ENCODE data around the gene TMPRSS11A. TPM values are rescaled to one million over a fixed set of nuclear protein-coding genes. Genes with fewer than 3 reads are reported as not detected.

The TMPRSS11A gene, protein sequence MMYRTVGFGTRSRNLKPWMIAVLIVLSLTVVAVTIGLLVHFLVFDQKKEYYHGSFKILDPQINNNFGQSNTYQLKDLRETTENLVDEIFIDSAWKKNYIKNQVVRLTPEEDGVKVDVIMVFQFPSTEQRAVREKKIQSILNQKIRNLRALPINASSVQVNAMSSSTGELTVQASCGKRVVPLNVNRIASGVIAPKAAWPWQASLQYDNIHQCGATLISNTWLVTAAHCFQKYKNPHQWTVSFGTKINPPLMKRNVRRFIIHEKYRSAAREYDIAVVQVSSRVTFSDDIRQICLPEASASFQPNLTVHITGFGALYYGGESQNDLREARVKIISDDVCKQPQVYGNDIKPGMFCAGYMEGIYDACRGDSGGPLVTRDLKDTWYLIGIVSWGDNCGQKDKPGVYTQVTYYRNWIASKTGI
- total RNA-seq = not detected

DNA sequence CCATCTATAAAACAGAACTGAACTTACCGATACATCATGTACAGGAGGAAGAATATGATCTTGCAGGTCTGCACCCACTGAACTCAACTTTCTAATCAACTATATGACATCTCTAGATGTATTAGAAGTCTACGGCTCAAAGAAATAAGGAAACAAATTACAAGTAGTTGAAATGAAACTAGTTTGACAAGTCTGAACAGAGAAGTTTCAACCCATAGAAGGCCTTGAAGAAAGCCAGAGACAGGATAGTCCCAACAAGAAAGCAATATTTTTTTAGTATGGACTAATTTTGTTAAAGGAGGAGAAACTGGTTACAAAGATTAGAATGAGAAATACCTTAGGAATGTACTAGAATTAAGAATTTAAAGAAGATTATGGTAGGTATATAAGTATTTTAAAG lies at the start of gene TMPRSS11A:
Gene TMPRSS11A (minus strand): TSS at position 138 of the 400 bp plus-strand sequence. CDS start 100 bp downstream, at position 38.
- no peak for DNase-seq (ENCODE audit: low spot score)

DNA sequence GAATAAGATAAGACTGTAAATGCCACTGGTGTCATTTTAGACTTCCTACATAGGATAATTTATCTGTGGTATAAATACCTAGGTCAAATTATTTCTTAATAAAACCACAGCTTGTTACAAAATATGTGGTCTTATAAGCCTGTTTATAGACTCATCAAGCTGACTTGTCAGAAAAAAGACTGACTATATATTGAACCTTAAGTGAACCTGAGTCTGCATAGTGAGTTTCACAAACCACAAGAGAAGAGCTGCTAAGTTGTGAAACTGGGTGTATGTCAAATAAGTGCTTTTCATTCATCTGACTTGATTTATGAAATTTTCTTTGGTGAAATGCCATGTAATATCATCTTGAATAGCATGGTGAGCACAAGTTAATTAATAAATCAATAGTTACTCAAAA lies 48.4 kb upstream of the TMPRSS11A start:
- DNase-seq (ENCODE audit: low spot score) = no peak

DNA sequence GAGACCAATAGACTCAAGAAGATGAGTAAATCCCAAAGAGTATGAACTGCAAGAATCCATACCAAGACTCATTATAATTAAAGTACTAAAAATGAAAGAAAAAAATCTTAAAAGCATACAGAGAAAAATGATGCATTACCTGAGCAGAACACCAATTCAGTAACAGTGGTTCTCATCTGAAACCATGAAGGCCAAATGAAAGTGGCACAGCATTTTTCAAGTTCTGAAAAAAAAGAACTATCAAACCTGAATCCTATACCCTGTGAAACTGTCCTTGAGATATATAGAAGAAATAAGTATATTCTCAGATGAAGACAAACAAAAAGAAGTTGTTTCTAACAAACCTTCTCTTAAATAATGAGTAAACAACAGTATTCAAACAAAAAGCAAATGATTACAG lies 39.6 kb upstream of the TMPRSS11A start:
- no peak for DNase-seq (ENCODE audit: low spot score)

DNA sequence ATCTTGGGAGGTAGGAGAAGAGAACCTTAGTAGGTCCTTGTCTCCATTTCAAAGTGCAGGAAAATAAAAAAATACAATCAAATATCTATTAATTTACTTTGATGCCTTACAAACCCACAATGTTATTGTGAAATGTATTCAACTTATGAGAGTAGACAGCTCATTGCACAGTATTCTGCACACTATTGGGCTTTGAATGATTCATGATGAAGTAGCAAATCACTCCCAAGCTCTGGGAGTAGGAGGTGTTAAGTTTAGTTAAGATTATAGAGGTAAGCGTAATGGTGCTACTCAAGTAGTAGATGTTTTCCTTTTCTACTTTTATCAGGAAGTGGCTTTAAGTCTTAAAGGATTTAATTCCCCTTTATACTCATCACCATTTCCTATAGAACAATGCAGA lies 32.8 kb upstream of the TMPRSS11A start:
- no peak for DNase-seq (ENCODE audit: low spot score)

DNA sequence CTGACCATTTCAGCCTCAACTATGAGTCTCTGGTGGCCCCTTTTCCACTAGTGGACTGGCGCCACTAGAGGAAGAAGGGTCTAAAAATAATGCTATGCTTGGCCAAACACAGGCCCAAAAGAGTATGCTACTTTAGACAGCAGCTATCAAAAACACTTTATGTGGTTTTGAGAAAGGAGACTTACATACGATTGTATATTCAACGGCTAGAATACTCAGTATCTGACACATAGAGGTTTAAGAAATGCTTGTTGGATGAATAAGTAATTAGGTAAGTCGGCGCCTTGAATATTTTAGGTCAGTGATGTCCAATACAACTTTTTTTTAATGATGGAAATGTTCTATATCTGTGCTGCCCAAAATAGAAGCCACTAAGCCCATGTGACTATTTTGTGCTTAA lies 25.7 kb upstream of the TMPRSS11A start:
- DNase-seq (ENCODE audit: low spot score) = no peak

DNA sequence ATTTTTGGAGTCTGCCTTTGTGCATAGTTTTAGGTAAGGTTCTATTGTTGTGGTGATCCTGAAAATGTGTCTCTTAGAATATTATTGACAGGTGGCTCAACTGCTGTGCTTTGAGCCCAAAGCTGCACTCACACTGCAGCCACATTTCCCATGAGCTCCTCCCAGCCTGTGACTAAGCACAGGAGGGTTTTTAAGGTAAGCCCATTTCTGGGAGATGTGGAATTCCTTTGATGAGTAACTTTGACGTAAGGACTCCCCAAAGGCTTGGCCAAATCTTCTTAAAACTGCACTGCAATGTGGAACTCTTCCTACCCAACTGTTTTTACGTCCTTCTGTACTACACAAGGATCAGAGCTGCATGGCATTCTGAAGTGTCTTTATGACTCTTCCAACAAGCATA lies 20.0 kb upstream of the TMPRSS11A start:
- DNase-seq (ENCODE audit: low spot score) = no peak

DNA sequence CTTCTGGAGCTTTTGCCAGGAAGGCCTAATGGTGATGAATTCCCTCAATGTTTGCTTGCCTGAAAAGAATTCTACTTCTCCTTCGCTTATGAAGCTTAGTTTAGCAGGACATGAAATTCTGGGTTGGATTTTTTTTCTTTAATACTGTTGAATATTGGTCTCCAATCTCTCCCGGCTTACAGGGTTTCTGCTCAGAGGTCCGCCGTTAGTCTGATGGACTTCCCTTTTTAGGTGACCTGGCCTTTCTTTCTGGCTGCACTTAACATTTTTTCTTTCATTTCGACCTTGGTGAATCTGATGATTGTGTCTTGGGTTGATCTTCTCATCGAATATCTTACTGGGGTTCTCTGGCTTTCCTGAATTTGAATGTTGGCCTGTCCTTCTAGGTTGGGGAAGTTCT lies 17.2 kb upstream of the TMPRSS11A start:
- DNase-seq (ENCODE audit: low spot score) = no peak

DNA sequence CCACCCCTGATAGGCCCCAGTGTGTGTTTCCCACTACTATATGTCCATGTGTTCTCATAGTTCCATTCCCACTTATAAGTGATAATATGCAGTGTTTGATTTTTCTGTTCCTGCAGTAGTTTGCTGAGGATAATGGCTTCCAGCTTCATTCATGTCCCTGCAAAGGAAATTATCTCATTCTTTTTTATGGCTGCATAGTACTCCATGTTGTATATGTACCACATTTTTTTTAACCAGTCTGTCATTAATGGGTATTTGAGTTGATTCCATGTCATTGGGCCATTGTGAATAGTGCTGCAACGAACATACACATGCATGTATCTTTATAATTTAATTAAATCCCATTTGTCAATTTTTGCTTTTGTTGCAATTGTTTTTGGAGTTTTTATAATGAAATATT lies 10.3 kb upstream of the TMPRSS11A start:
- no peak for DNase-seq (ENCODE audit: low spot score)

DNA sequence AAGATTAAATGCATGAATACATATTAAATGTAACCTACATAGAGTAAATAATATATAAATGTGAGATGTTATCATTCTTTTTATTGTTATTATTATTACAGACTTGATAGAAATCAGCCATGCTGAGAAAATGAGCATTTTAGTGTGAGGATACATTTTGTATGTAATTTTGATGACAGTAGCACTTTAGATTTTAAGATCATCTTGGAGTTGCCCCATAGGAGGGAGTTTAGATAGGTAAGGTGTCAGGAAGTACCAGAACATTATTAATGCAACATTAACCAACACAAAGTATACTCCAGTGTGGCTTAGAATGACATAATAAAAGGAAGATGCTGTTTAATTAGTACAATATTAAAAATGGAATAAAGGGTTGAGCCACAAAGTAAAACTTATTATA lies 8.4 kb downstream of the TMPRSS11A start:
- no peak for DNase-seq (ENCODE audit: low spot score)

DNA sequence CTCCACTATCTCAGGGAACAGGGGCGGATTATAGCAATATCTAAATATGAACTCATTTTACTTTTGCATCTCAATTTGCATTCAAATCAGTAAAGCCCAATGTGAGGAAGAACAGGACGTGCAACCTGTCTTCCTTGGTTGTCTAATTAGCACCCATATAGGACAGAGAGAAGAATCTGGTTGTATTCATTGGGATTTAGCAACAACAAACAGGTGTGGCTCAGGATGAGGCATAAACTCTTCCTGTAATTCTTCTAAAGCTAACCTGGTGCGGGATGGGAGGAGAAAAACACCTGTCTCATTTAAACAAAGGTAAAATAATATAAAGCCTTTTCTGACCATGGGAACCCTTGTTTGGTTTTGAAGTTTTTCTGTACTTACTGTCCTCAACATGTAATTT lies 22.2 kb downstream of the TMPRSS11A start:
- DNase-seq (ENCODE audit: low spot score) = no peak

DNA sequence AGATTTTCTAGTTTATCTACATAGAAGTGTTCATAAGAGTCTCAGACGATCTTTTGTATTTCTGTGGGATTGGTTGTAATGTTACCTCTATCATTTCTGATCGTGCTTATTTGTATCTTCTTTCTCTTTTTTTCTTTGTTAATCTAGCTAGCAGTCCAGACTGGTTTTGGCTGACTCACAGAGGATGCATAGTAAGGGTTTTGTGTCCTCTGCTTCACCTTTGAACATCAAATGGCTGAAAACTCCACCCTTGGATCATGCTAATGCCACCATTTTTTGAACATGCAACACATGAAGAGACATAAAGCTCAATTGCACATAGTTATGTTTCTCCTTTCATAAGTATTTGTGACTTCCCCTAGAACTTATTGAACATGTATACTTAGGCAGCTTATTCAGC lies 22.8 kb downstream of the TMPRSS11A start:
- no peak for DNase-seq (ENCODE audit: low spot score)

DNA sequence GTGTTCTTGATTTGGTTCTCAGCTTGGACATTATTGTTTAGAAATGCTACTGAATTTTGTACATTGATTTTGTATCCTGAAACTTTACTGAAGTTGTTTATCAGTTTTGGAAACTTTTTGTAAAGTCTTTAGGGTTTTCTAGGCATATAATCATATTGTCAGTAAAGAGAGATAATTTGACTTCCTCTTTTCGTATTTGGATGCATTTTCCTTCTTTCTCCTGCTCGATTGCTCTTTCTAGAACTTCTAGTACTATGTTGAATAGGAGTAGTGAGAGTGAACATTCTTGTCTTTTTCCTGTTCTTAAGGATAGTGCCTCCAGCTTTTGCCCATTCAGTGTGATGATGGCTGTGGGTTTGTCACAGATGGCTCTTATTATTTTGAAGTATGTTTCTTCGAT lies 24.1 kb downstream of the TMPRSS11A start:
- DNase-seq (ENCODE audit: low spot score) = no peak

DNA sequence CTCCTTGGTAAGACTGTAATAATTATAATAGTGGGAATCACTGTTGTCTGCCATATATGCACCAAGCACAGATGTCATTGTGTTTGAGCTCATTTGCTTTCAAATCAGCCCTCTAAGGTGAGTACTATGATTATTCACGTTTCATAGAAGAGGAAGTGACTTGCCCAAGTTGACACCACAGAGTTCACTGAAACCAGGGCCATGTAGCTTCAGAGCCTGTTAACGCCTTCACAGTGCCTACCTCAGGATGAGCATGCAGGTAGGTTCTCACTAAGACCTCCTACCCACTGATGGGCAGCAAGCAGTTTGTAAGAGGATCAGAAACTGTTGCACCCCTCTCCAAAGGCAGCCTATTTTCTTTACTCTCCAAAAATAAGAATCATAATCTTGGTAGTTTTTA lies 27.4 kb downstream of the TMPRSS11A start:
- DNase-seq (ENCODE audit: low spot score) = no peak

DNA sequence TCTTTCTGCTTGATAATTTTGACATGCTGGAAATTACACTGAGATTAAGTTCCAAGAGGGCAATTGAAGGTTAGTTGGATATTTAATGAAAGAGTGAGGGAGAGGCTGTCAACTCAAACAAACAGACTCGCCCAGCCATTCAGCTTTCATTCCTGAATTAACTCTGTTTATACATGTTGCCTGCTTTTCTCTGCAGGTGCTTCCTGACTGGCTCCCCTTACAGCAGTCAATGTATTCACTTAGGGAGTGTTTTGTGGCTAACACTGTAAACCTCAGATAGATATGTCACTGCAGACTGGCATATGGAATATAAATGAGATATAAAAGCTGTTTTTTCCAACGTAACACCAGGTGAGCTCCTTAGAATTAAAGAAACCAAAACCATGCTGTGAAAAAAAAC lies 28.7 kb downstream of the TMPRSS11A start:
- no peak for DNase-seq (ENCODE audit: low spot score)

DNA sequence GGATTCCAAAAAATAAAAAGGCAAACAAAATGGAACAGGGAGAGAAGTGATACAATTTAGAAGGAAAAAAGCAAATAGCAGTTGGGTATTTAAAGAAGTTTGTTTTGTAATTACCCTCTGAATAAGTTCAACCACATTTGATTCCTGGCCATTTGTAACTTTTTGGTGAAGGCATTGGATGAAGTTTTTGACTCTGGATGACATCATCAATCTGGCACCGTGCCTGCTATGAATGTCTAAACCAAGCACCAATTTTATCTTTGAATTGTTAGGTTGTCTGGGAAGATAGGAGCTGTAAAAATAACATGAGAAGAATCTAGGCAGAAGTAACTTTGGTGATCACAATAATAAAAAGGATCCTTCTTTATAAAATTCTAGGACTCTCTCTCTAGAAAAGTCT lies 29.5 kb downstream of the TMPRSS11A start:
- DNase-seq (ENCODE audit: low spot score) = no peak

DNA sequence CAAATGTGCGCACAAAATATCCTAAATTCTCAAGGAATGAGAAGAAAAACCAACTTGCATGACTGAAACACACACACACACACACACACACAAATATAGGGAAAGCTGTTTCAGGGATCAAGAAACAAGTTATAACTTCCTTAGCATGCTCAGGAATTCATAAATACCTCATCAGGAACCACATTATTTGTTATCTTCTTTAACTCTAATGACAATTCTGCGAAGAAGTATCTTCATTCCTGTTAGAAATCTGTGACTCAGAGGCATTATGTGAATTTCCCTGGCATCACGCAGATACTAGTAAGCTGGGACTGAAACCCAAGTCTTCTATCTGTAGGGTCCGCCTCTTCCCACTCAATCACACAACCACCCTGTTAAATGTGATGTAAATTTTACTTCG lies 30.3 kb downstream of the TMPRSS11A start:
- no peak for DNase-seq (ENCODE audit: low spot score)

DNA sequence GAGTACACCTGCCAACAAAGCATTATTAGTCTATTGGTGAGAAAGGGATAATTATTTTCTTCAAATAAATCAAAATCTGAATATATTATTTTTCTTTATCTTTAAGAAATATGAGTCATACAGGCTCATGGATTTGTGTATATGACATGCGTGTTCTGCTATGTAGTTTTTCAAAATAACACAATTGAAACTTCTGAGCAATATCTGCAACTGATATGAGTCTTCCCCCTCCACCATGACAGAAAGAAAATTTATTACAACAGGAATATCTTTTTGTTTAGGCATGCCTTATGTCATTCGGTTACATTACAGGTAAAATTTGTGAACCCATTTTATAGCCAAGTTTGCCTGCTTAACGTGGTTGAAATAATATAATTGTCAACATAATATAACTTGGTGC lies 32.0 kb downstream of the TMPRSS11A start:
- no peak for DNase-seq (ENCODE audit: low spot score)

DNA sequence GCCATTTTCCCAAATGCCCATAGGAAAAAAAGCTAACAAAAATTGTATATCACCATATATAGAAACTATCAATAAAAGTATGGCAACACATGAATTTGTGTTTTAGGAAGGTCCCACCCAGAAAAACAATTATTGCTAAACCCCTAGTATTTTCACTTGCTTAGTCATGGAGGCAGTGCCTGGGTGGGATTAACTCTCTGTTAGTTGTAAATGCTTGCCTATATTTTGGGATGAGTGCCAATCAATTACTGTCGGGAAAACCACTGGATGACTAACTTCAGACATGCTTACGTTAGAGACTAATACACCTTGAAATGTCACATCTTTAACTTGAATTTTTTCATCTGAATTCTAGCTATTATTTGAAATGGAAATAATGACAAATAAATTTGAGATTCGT lies 33.9 kb downstream of the TMPRSS11A start:
- DNase-seq (ENCODE audit: low spot score) = no peak

DNA sequence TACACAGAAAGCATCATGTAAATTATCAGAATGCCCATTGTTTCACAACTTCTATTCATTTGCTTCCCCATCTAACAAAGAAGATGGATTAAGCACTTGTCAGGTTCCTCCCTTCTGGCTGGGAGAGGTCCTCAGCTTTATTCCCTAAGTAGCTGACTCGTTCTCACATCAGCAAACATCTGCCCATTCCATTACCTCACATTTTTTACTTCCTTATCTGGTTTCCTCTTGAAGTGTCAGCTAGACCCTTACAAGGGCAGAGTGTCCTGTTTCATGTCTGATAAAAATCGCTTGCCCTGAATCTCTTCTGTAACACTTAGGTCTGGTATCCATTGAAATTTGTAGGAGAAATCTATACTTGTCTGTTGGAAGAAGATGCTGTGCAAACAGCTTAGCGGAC lies 34.7 kb downstream of the TMPRSS11A start:
- no peak for DNase-seq (ENCODE audit: low spot score)

DNA sequence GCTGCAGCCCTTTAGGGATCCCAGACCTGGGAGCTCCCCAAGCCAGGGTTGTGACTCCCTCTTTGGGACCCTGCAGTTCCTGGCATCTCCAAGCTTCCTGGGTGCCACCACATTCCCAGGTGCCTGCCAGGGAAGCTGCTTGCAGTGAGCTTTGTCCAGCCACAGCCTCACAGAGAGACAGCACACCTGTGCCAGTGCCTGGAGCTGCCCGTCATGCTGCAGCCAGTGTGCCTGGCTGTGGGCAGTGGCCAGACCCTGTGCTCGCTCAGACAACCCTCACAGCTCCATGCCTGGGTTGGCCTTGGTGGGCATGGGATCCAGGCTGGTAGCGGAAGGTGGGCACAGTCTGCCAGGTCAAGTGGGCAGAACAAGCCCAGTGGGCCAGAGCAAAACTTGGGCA lies 36.0 kb downstream of the TMPRSS11A start:
- no peak for DNase-seq (ENCODE audit: low spot score)

DNA sequence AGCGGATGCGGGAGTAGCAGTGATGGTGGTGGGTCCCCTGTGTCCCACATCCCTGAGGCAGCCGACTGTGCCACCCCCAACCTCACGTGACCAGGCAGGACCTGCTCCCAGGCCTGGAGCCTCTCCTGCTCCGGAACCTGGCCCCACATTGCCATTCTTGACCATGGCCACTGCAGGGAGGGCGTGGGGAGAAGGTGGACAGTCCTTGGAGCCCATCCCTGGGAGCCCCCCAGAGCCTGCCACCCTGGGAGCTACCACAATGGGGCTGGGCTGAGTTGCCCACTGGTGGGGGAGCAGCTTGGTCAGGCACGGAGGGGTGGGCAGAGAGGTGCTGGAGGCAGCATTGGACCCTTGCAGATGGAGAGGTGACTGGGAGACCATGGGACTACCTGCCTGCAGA lies 36.8 kb downstream of the TMPRSS11A start:
- no peak for DNase-seq (ENCODE audit: low spot score)

DNA sequence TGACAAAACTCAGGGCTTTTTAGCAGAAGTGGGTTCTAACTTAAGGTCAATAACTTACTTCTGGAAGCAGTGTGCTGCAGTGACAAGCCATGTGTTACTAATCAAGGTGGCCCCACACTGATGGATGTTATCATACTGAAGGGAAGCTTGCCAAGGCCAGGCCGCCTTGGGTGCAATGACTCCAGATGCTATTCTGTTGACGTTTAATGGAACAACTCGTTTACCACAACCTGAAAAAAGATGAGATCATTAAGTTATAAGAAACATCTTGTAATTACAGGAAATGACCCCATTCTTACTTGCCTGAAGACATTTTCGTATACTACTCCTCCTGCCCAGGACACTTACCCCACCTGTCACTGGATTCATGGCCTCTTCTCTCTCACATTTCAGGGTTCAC lies 40.6 kb downstream of the TMPRSS11A start:
- DNase-seq (ENCODE audit: low spot score) = no peak

DNA sequence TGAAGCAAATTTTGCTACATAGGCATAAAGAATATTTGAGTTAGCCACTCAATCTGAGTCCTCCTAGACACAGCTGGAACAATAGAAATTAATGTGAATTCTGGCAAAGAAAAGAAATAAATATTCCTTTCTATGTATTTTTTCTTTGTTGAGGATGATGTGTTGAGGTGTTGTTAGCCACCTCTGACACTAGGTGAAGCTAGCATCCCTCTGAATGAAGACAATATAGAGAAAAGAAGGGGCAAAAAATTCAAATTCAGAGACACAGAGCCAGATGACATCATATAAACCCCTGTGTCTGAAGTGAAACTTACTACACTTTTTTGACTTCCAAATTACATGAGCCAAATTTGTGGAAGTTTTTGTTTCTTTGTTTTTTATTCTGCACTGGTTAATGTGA lies 44.9 kb downstream of the TMPRSS11A start:
- DNase-seq (ENCODE audit: low spot score) = no peak

DNA sequence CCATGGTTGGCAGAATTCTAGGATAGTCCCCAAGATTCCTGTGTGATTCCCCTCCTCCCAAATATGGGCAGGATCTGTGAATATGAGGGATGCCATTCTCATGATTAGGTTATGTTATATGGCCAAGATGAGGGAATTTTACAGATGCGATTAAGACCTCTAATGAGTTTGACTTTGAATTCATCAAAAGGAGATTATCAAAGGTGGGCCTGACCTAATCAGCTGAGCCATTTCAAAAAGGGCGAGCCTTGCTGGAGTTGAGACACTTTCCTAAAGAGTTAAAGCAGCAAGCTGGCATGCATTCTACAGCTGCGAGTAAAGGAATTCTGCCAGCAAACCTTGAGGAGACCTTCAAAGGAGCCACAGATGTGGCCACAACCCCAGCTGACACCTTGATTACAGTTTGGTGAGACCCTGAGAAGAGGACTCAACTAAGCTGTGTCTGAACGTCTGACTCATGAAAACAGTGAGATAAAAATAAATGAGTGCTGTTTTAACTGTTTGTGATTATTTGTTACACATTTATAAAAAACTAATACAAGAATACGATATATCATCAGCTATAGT lies 47.8 kb downstream of the TMPRSS11A start:
- DNase-seq (ENCODE audit: low spot score) = no peak
